Naive B cell (primary cell): Measurements from ENCODE around the gene DRAM1. TPM values are rescaled to one million over a fixed set of nuclear protein-coding genes. Genes with fewer than 3 reads are reported as not detected.
"Not testable (repeated sequence)": the region's sequence is repeated elsewhere in the genome, so short reads cannot be mapped to it uniquely, and the experiment has no call there.

Experiments used
- ATAC-seq, 2 donors: fragments of 150-1000 bp; cut with Tn5 transposase; 2 replicates each; pipeline ENCODE4 v1.10.0; 2021; ENCODE audit warnings: low read depth in 2 of 2, mild to moderate bottlenecking in 2 of 2, moderate library complexity in 2 of 2
- DNase-seq: peaks from one replicate; pipeline ENCODE4 v3.0.0; 2022
- H3K27ac Mint-ChIP-seq, 6 donors: one replicate each; pipeline ENCODE4 v1.8.0; 2020 to 2022; ENCODE audit warnings: mild to moderate bottlenecking in 6 of 6, mixed read lengths in 6 of 6, moderate library complexity in 5 of 6, inconsistent platforms in 2 of 6
- H3K27me3 Mint-ChIP-seq, 3 donors: one replicate each; pipeline ENCODE4 v1.8.0; 2021 to 2022; ENCODE audit warnings: mixed read lengths in 3 of 3, mild to moderate bottlenecking in 1 of 3
- H3K36me3 Mint-ChIP-seq, 2 donors: one replicate each; pipeline ENCODE4 v1.8.0; 2020 to 2022; ENCODE audit warnings: mixed read lengths in 2 of 2, inconsistent platforms in 1 of 2, mild to moderate bottlenecking in 1 of 2
- H3K4me1 Mint-ChIP-seq, 3 donors: one replicate each; pipeline ENCODE4 v1.8.0; 2020 to 2022; ENCODE audit warnings: mixed read lengths in 3 of 3, inconsistent platforms in 1 of 3, mild to moderate bottlenecking in 1 of 3, moderate library complexity in 1 of 3
- H3K4me3 Mint-ChIP-seq, 8 donors: one replicate each; pipeline ENCODE4 v1.8.0; 2020 to 2022; ENCODE audit warnings: mild to moderate bottlenecking in 8 of 8, mixed read lengths in 8 of 8, moderate library complexity in 8 of 8, inconsistent platforms in 2 of 8
- H3K9me3 Mint-ChIP-seq, 7 donors: one replicate each; pipeline ENCODE4 v1.8.0; 2020 to 2022; ENCODE audit warnings: mixed read lengths in 7 of 7, mild to moderate bottlenecking in 5 of 7, inconsistent platforms in 2 of 7, moderate library complexity in 1 of 7
- polyA plus RNA-seq, 6 donors: library from polyadenylated mRNA; unstranded; fragments of 300-500 nt; fragmentation: Illumina TruSeq; gene quantifications; one replicate each; pipeline ENCODE4 v1.2.3, GENCODE V29; 2021; ENCODE audit warnings: low read depth in 6 of 6

The DRAM1 gene
- polyA plus RNA-seq, 6 donors from 2014 or later: 3.2 to 7.5 (median 6.4) TPM; not detected in 1

DNA sequence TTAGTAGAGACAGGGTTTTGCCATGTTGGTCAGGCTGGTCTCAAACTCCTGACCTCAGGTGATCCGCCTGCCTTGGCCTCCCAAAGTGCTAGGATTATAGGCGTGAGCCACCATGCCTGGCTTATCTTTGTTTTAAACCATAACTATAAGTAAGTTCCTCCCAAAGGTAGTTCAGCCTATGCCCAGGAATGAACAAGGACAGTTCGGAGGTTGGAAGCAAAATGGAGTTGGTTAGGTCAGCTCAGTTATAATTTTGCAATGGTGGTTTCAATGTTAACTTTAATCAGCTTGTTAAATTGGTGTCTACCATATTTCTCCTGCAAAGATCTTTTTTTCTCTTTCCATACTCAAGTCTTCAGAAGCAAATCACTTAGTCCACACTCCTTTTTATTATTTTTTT is 9.8 kb upstream of the DRAM1 start:
- not testable (repeated sequence) for H3K27ac Mint-ChIP-seq, ATAC-seq

DNA sequence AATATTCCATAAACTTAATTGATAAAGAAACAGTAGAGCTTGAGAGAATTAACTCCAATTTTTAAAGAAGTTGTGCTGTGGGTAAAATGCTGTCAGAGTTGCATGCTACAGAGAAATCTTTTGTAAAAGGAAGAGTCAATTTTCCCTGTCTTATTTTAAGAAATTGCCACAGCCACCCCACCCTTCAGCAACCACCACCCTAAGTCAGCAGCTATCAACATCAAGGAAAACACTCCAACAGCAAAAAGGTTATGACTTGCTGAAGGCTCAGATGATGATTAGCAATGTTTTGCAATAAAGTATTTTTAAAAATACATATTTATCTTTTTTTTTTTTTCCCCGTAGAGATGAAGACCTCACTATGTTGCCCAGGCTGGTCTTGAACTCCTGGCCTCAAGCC is 6.5 kb upstream of the DRAM1 start:
- Mint-ChIP-seq H3K9me3 (no peaks in the 10 kb centered on the region), H3K36me3 (no peaks in the 10 kb centered on the region), H3K27ac (peak overlapping the region in 1 of 6 donors; percentile 47), H3K4me3 (no peak overlapping the region), H3K4me1 (no peaks in the 10 kb centered on the region), H3K27me3 (no peaks in the 10 kb centered on the region)
- ATAC-seq: no peak
- DNase-seq: no peak

More for the DNA sequence above, 9.8 kb upstream of the DRAM1 start:
- H3K36me3 Mint-ChIP-seq, DNase-seq, H3K27me3 Mint-ChIP-seq, H3K4me3 Mint-ChIP-seq, H3K9me3 Mint-ChIP-seq, H3K4me1 Mint-ChIP-seq: not testable (repeated sequence)

DNA sequence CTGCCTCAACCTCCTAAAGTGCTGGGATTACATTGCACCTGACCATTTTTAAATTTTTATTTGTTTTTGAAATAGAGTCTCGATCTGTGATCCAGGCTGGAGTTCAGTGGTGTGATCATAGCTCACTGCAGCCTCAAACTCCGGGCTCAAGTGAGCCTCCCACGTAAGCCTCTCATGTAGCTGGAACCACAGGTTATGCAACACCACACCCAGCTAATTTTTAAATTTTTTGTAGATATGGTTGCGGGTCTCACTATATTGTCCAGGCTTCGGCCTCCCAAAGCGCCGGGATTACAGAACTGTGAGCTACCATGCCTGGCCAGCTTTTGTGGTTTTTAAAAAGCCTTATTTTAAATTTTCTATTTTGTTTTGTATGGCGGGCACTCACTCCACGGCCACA is 2.2 kb upstream of the DRAM1 start:
- peaks cover 12 to 17% (median 14%) of the 10 kb centered on the region in 3 donors for H3K4me1 Mint-ChIP-seq
- no peak for DNase-seq
- peak overlapping the region in 2 of 6 donors; percentile 59 to 60 for H3K27ac Mint-ChIP-seq
- H3K9me3 Mint-ChIP-seq: no peaks in the 10 kb centered on the region
- H3K36me3 Mint-ChIP-seq: no peaks in the 10 kb centered on the region
- ATAC-seq: no peak
- H3K27me3 Mint-ChIP-seq: no peaks in the 10 kb centered on the region
- H3K4me3 Mint-ChIP-seq: peak overlapping the region in 4 of 8 donors; percentile 19 to 50 (median 34)

DNA sequence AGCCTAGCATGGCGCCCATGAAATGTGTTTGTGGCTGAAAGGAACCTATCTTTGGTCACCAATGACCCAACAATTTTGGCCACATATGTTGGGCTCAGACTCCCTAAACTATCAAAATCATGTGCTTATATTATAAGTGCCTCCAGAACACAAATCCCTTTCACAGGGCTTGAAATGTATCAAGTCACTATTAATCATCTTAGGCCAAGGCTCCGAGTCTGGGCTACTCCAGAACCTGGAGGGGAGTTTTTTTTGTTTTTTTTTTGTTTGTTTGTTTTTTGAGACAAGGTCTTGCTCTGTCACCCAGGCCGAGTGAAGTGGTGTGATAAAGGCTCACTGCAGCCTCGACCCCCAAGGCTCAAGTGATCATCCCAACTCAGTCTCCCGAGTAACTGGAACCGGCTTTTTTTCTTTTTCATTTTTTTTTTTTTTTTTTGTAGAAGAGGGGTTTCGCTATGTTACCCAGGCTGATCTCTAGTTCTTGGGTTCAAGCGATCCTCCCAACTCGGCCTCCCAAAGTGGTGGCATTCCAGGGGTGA is 989 bp upstream of the DRAM1 start:
- Mint-ChIP-seq H3K36me3 (no peaks in the 10 kb centered on the region), H3K4me1 (peaks cover 13 to 19% (median 14%) of the 10 kb centered on the region in 3 donors), H3K27ac (peak overlapping the region; percentile 82 to 97 (median 92)), H3K4me3 (peak overlapping the region; percentile 82 to 96 (median 94)), H3K9me3 (no peaks in the 10 kb centered on the region), H3K27me3 (no peaks in the 10 kb centered on the region)
- ATAC-seq (no peak), DNase-seq (no peak)

DNA sequence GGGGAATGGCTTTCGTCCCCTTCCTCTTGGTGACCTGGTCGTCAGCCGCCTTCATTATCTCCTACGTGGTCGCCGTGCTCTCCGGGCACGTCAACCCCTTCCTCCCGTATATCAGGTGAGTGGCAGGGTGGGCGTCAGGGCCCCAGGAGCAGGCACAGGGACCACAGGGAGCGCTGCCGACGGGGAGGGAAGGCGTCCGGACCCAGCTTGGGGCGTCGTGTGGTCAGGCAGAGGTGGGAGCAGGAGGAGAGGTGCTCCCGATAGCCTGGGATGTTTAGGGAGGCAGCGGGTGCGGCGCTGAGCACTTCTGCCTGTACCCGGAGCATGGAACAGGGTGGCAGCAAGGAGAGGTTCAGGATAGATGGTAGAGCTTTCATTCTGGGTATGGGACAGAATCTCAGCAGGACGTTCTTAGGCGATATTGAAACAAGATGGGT is 444 bp downstream of the DRAM1 start:
- DNase-seq: peak; percentile 13
- H3K9me3 Mint-ChIP-seq: no peaks in the 10 kb centered on the region
- H3K27me3 Mint-ChIP-seq: no peaks in the 10 kb centered on the region
- no peaks in the 10 kb centered on the region for H3K36me3 Mint-ChIP-seq
- ATAC-seq: peak; percentile 2 to 3
- peaks cover 14 to 23% (median 17%) of the 10 kb centered on the region in 3 donors for H3K4me1 Mint-ChIP-seq
- peak overlapping the region; percentile 91 to 96 (median 94) for H3K4me3 Mint-ChIP-seq
- H3K27ac Mint-ChIP-seq: peak overlapping the region; percentile 77 to 98 (median 90)

DNA sequence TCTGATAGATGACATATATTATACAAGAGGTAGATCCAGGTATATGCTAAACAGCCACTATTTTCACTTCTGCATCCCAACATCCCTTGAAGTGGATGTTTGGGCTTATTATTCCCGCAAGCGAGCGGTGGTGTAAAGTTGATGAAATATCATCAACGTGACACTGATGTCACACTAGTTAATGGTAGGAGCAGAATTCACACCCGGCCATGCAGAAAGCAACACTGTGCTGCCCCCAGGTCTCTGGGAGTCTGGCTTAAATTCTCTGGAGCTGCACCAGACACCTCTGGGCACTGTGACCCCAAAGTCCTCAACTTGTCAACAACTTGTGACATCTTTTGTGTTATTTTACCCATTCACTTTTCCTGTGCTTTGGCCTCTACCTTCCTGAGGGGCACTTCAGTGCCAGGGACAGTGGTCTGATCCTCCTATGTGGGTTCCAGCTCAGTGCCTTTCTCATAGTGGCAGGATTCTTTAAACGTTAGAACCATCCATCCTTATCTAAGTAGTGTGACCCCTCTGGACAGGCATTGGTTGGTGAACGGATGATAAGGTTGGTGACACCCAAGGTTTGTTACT is 952 bp downstream of the DRAM1 start:
- Mint-ChIP-seq H3K27me3 (no peaks in the 10 kb centered on the region), H3K9me3 (no peaks in the 10 kb centered on the region), H3K4me3 (peak overlapping the region; percentile 91 to 96 (median 94)), H3K36me3 (no peaks in the 10 kb centered on the region), H3K4me1 (peaks cover 14 to 23% (median 17%) of the 10 kb centered on the region in 3 donors), H3K27ac (peak overlapping the region; percentile 77 to 98 (median 90))
- DNase-seq: peak; percentile 13
- ATAC-seq: no peak

DNA sequence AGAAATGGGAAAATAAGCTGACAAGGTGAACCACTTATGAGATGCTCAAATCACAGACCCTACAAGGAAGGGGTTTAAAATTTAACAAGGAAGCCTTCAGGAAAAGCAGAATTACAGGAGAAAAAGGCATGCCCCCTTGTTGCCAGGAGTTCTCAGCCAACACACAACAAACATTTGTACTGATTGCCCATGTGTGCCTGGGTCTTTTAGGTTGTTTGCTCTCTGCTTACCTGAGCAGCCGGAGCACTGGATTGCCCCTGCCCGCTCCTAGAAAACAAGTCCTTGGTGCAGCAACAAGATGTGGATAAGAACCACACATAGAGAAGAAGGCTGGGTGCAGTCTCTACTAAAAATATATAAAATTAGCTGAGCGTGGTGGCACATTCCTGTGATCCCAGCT is 3.4 kb downstream of the DRAM1 start:
- no peak for ATAC-seq
- Mint-ChIP-seq H3K27ac (peak overlapping the region in 2 of 6 donors; percentile 30 to 38), H3K36me3 (no peaks in the 10 kb centered on the region), H3K27me3 (no peaks in the 10 kb centered on the region), H3K4me3 (peak overlapping the region in 1 of 8 donors; percentile 16), H3K4me1 (peaks cover 14 to 26% (median 17%) of the 10 kb centered on the region in 3 donors), H3K9me3 (no peaks in the 10 kb centered on the region)
- DNase-seq: no peak

DNA sequence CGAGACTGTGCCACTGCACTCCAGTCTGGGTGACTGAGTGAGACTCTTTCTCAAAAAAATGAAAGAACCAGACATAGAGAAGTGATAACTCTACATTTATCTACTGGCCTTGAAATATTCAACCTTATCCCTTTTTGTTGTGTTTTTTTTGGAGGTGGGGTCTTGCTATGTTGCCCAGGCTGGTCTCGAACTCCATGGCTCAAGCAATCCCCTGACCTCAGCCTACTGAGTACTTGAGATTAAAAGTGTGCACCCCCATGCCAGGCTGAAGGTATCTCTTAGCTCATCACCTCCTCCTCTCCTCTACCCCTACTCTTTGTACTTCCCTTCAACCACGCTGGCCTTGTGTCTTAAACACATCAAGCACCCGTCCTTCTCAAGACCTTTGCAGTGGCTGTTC is 3.8 kb downstream of the DRAM1 start:
- no peak for ATAC-seq
- Mint-ChIP-seq H3K27me3 (no peaks in the 10 kb centered on the region), H3K4me3 (peak overlapping the region in 1 of 8 donors; percentile 16), H3K27ac (peak overlapping the region in 2 of 6 donors; percentile 25 to 54), H3K9me3 (no peaks in the 10 kb centered on the region), H3K4me1 (peaks cover 14 to 24% (median 17%) of the 10 kb centered on the region in 3 donors), H3K36me3 (no peaks in the 10 kb centered on the region)
- DNase-seq: no peak

DNA sequence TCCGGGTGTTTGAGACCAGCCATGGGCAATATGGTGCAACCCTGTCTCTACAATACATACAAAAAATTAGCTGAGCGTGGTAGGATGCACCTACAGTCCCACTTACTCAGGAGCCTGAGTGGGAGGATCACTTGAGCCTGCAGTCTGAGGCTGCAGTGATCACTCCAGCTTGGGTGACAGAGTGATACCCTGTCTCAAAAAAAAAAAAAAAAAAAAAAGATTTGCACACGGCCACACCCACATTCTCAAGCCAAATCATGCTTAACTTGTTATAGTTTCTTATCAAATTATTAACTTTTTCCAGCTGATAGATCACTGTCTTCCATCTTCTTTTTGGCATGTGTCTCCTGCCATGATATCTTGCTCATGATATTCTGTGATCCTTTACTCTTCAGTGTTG is 6.8 kb downstream of the DRAM1 start:
- Mint-ChIP-seq H3K4me1 (peaks cover 4 to 11% (median 7%) of the 10 kb centered on the region in 3 donors), H3K4me3 (no peak overlapping the region), H3K27me3 (no peaks in the 10 kb centered on the region), H3K27ac (no peak overlapping the region), H3K9me3 (no peaks in the 10 kb centered on the region), H3K36me3 (no peaks in the 10 kb centered on the region)
- DNase-seq: no peak
- ATAC-seq: no peak

DNA sequence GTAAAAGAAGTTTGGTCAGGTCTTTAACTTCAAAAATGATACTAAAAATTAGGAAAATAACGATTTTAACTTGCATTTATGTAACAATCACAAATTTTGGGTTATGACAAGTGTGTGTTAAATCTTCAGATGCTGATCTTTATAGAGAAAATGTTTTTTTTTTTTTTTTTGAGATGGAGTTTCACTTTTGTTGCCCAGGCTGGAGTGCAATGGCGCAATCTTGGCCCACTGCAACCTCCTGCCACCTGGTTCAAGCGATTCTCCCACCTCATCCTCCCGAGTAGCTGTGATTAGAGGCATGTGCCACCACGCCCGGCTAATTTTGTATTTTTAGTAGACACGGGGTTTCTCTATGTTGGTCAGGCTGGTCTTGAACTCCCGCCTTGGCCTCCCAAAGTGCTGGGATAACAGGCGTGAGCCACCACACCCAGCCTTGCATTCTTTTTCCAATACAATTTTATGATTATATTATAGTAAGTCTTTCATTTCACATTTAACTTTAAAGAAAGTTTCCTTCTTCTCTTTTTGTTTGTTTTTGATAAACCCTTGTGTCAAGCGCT is 7.5 kb downstream of the DRAM1 start:
- H3K9me3 Mint-ChIP-seq, H3K27me3 Mint-ChIP-seq, H3K4me3 Mint-ChIP-seq, DNase-seq, H3K27ac Mint-ChIP-seq, H3K36me3 Mint-ChIP-seq, ATAC-seq: not testable (repeated sequence)
- H3K4me1 Mint-ChIP-seq: peaks cover 7 to 12% (median 10%) of the 10 kb centered on the region in 3 donors

DNA sequence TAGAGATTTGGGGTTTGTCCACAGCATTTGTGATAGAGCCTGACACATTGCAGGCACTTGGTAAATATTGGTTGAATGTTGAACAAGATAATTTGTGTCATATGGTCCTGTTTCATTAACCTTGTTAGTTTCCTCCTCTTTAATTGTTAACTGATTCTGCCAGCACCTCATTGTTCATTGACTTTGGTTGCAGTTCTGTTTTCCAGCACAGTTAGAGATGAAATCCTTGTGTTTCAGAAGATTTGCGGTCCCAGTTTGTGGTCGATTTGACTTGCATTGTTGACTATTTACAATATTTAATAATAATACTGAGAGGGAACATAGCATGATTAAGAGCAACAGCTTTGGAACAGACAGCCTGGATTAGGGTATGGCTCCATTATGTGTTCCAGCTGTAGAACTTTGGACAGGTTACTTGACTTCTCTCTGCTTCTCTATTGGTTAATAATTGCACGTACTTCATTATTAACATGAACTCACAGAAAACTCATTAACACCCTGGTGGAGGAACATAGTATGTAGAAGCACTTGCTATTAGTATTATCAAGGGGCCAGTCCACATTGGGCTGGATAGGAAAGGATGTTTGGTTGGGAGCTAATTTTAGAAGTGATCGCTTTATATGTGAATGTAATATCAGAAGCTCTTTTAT is 8.7 kb downstream of the DRAM1 start:
- H3K4me3 Mint-ChIP-seq: no peak overlapping the region
- no peaks in the 10 kb centered on the region for H3K27me3 Mint-ChIP-seq
- no peak overlapping the region for H3K27ac Mint-ChIP-seq
- no peak for DNase-seq
- no peak for ATAC-seq
- no peaks in the 10 kb centered on the region for H3K9me3 Mint-ChIP-seq
- H3K36me3 Mint-ChIP-seq: no peaks in the 10 kb centered on the region
- H3K4me1 Mint-ChIP-seq: peaks cover 7 to 11% (median 10%) of the 10 kb centered on the region in 3 donors

DNA sequence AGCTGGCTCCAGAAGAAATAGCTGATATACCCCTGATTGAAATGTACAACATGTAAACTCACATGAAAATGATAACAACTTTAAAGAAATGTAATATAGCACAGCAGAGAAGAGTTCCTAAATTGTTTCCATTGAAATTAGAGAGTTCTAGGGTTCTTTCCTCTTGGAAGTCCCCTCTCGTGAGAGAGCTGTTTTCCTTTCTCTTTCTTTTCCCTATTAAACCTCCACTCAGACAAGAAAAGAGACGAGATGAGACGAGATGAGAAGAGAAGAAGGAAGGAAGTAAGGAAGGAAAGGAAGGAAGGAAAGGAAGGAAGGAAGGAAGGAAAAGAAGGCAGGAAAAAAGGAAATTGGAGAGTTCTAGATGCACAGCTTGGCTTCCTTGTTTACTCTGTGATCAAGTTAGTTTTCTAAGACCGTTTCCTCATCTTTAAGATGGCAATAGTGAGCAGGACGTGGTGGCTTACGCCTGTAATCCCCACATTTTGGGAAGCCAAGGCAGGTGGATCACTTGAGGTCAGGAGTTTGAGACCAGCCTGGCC is 11.9 kb downstream of the DRAM1 start:
- ATAC-seq: no peak
- H3K27me3 Mint-ChIP-seq: no peaks in the 10 kb centered on the region
- no peaks in the 10 kb centered on the region for H3K36me3 Mint-ChIP-seq
- H3K27ac Mint-ChIP-seq: peak overlapping the region in 3 of 6 donors; percentile 25 to 90 (median 50)
- DNase-seq: no peak
- no peaks in the 10 kb centered on the region for H3K9me3 Mint-ChIP-seq
- H3K4me3 Mint-ChIP-seq: peak overlapping the region in 1 of 8 donors; percentile 65
- H3K4me1 Mint-ChIP-seq: peaks cover 7 to 11% (median 8%) of the 10 kb centered on the region in 3 donors

DNA sequence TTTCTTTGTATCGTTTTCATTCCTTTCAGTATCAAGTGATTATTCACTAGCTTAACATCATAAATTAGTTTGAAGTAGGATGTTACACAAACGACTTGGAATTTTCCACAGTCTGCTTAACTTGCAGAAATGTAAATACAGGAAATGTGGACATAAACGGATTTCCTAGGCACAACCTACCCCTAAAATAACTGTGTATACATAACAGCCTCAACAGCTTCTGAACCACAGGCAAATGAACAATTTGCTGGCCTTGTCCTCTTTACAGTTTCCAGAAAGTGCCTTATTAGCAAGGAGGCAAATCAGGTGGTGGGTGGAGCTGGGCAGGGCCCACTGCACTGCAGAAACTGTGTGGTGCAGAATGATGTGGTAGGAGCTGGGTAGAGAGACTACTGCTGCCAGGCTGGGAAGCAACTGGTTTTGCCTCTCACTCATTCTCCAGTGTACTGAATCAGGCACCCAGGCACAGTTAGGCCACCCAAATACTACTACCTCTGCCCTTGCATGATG is 14.1 kb downstream of the DRAM1 start:
- Mint-ChIP-seq H3K4me3 (no peak overlapping the region), H3K9me3 (no peaks in the 10 kb centered on the region), H3K4me1 (peaks cover 7 to 12% (median 8%) of the 10 kb centered on the region in 3 donors), H3K27me3 (no peaks in the 10 kb centered on the region), H3K27ac (no peak overlapping the region), H3K36me3 (no peaks in the 10 kb centered on the region)
- no peak for DNase-seq
- peak; percentile 48 to 49 for ATAC-seq
